SU-DHL-6 (cell line): ENCODE data around the gene VIPR2.

Experiments
- H2AFZ ChIP-seq: fragments of 200-600 bp; sonication (generic); 2 replicates; pipeline ENCODE4 v1.6.1; 2014; ENCODE audit warnings: low read depth, mild to moderate bottlenecking, moderate library complexity, mixed read lengths, antibody characterized with exemption, low read length; ENCODE audit not compliant: severe bottlenecking
- H3F3A ChIP-seq: fragments of 200-600 bp; shearing (Covaris generic); 2 replicates; pipeline ENCODE4 v1.6.0; 2016; ENCODE audit warnings: antibody characterized with exemption, mild to moderate bottlenecking; ENCODE audit not compliant: insufficient read depth
- H3K27ac ChIP-seq: fragments of 200-600 bp; sonication (generic); 2 replicates; pipeline ENCODE4 v1.5.1; 2016; ENCODE audit warnings: low read depth, mild to moderate bottlenecking, low read length, moderate library complexity, mixed read lengths
- H3K27me3 ChIP-seq: fragments of 200-600 bp; sonication (generic), shearing (Covaris generic); 2 replicates; pipeline ENCODE4 v1.6.0; 2014; ENCODE audit warnings: mild to moderate bottlenecking, low read length
- H3K36me3 ChIP-seq: fragments of 200-600 bp; sonication (generic); 2 replicates; pipeline ENCODE4 v1.6.1; 2014; ENCODE audit warnings: mild to moderate bottlenecking, low read length, mixed read lengths
- H3K4me2 ChIP-seq: fragments of 300-600, 200-600 bp; shearing (Covaris generic), sonication (generic); 2 replicates; pipeline ENCODE4 v1.6.0; 2014; ENCODE audit warnings: low read length, low read depth, mild to moderate bottlenecking; ENCODE audit not compliant: poor library complexity, severe bottlenecking
- H3K4me3 ChIP-seq: fragments of 200-600 bp; sonication (generic); 2 replicates; pipeline ENCODE4 v1.5.1; 2014; ENCODE audit warnings: antibody characterized with exemption, low read length, mild to moderate bottlenecking, mixed read lengths; ENCODE audit not compliant: insufficient read depth, poor library complexity, severe bottlenecking
- H3K79me2 ChIP-seq: fragments of 200-600 bp; sonication (generic); 2 replicates; pipeline ENCODE4 v1.6.1; 2014; ENCODE audit warnings: mild to moderate bottlenecking, low read length, moderate library complexity; ENCODE audit not compliant: insufficient read depth
- H3K9ac ChIP-seq: fragments of 200-600 bp; sonication (generic); 2 replicates; pipeline ENCODE4 v1.7.0; 2014; ENCODE audit warnings: mild to moderate bottlenecking, low read length
- H3K9me2 ChIP-seq: fragments of 200-600 bp; sonication (generic); replicated peaks from 2 replicates; pipeline ENCODE4 v1.6.1; 2014; ENCODE audit warnings: low read length; ENCODE audit not compliant: insufficient read depth
- H3K9me3 ChIP-seq: fragments of 200-600 bp; sonication (generic); 2 replicates; pipeline ENCODE4 v1.6.1; 2014; ENCODE audit warnings: low read length, mixed read lengths; ENCODE audit not compliant: insufficient read depth
- H4K20me1 ChIP-seq: fragments of 200-600 bp; sonication (generic); 2 replicates; pipeline ENCODE4 v1.6.1; 2014; ENCODE audit warnings: low read depth, mild to moderate bottlenecking, antibody characterized with exemption, low read length, moderate library complexity, mixed read lengths
- CTCF ChIP-seq: fragments of 200-600 bp; sonication (generic); IDR thresholded peaks from one replicate; pipeline ENCODE4 v1.5.1; 2017; ENCODE audit warnings: antibody characterized with exemption, mild to moderate bottlenecking, low read length, moderate library complexity; ENCODE audit not compliant: insufficient read depth, poor library complexity, severe bottlenecking
- EZH2phosphoT487 ChIP-seq: fragments of 200-600 bp; sonication (generic), shearing (Covaris generic); conservative IDR thresholded peaks from 2 replicates; pipeline ENCODE4 v1.6.1; 2018; ENCODE audit warnings: mild to moderate bottlenecking, antibody characterized with exemption, low read length, moderate library complexity, mixed read lengths

The VIPR2 gene

GRCh38 chr7:159108941-159109652 lies 35.6 kb downstream of the VIPR2 start:
- Histone ChIP-seq H3K9ac (no peak overlapping the region), H2AFZ (no peak overlapping the region), H3K4me3 (no peak overlapping the region), H3K36me3 (no peaks in the 10 kb centered on the region), H4K20me1 (no peaks in the 10 kb centered on the region), H3K27ac (no peak overlapping the region), H3K9me2 (no peaks in the 10 kb centered on the region), H3K79me2 (no peaks in the 10 kb centered on the region), H3K27me3 (no peaks in the 10 kb centered on the region), H3K9me3 (no peaks in the 10 kb centered on the region), H3K4me2 (no peak overlapping the region), H3F3A (no peaks in the 10 kb centered on the region)
- TF ChIP-seq CTCF (no peak), EZH2phosphoT487 (no peak)

GRCh38 chr7:159108491-159108890 lies 36.2 kb downstream of the VIPR2 start:
- H3K79me2 ChIP-seq, result no peaks in the 10 kb centered on the region
- no peaks in the 10 kb centered on the region for H4K20me1 ChIP-seq
- H3K9me2 ChIP-seq, result no peaks in the 10 kb centered on the region
- H3K27ac ChIP-seq, result no peak overlapping the region
- no peak overlapping the region for H3K4me3 ChIP-seq
- H3K9me3 ChIP-seq, result no peaks in the 10 kb centered on the region
- H3K4me2 ChIP-seq, result no peak overlapping the region
- H2AFZ ChIP-seq, result no peak overlapping the region
- no peak for TF ChIP-seq EZH2phosphoT487
- no peak for TF ChIP-seq CTCF
- no peaks in the 10 kb centered on the region for H3F3A ChIP-seq
- H3K36me3 ChIP-seq, result no peaks in the 10 kb centered on the region
- no peak overlapping the region for H3K9ac ChIP-seq
- H3K27me3 ChIP-seq, result no peaks in the 10 kb centered on the region

- no peak overlapping the region for H3K4me3 ChIP-seq
- no peaks in the 10 kb centered on the region for H3K9me3 ChIP-seq
- no peak overlapping the region for H3K4me2 ChIP-seq
- no peaks in the 10 kb centered on the region for H3K79me2 ChIP-seq
- no peaks in the 10 kb centered on the region for H4K20me1 ChIP-seq
- H3K36me3 ChIP-seq, result no peaks in the 10 kb centered on the region
- no peak overlapping the region for H3K27ac ChIP-seq
- no peaks in the 10 kb centered on the region for H3K9me2 ChIP-seq
- no peak overlapping the region for H3K9ac ChIP-seq
- H2AFZ ChIP-seq, result no peak overlapping the region
- H3K27me3 ChIP-seq, result no peaks in the 10 kb centered on the region
- TF ChIP-seq CTCF (no peak), EZH2phosphoT487 (no peak)
- H3F3A ChIP-seq, result no peaks in the 10 kb centered on the region
These were observed 37.3 kb downstream of the VIPR2 start for GRCh38 chr7:159107161-159107892.
